GM18498 (cell line): ENCODE data around the gene TCF7L2.
A peak's percentile ranks its signal among the peaks of the same experiment; 100 is the strongest.

ENCODE experiments used
- ATAC-seq: cut with Tn5 transposase; IDR thresholded peaks from one replicate; pipeline ENCODE4 v1.9.1; 2021; ENCODE audit warnings: mild to moderate bottlenecking, moderate library complexity; ENCODE audit not compliant: unreplicated experiment

Gene TCF7L2

DNA sequence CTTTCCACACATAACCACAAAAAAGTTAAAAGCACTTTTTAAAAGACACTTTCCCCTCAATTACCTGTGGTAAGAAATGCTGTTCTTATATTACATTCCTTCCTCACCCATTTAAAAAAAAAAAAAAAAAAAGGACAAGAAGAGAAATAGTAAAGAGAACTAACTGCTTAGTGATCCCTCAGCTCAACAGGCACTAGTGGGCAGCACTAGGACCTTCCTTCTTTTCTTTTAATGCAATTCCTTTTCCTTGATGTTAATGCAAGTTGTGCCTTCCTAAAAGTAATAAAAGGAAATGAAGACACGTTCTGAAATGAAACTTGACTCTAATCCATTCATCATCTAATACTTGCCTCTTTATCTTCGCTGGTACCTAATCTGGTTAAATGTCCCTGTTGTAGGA is 189.7 kb downstream of the TCF7L2 start:
- no peak for ATAC-seq

DNA sequence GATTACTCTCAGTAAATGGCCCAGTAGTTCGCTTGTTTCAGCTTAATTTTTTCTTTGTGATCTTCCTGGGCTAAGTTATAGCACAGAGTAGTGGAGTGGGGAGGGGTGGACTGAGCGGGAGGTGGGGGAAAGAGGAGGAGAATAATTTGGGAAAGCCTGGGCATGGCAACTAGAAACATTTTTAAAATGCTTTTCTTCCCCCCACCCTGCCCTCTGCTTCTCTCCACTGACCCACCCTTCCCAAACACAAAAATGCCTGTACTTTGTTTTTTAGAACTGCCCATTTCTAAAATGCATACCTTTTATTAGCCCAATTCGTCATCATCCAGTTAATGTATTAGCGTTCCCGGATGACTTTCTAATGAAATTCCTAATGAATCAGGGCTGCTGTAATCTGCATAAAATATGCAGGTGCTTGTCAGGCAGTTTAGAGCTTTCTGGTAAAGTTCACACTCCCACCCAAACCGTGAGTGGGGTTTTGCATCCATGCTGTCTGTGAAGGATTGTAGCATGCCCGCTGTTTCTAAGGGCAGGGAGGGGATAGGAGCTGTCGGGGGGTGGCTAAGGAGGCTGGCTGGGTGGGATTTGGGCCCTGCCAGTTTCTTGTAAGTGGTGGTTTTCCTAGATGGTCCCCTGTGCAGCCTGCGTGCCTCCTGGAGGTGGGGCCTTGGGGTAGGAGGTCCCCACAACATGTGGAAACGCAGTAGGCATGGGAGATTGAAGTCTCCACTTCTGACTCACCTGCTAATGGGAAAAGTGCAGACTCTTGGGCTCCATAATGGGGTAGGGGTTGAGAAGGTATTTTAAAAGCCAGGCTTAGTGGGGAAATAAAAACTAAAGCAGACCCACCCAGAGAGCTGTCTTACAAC is 190.3 kb downstream of the TCF7L2 start:
- ATAC-seq = no peak

DNA sequence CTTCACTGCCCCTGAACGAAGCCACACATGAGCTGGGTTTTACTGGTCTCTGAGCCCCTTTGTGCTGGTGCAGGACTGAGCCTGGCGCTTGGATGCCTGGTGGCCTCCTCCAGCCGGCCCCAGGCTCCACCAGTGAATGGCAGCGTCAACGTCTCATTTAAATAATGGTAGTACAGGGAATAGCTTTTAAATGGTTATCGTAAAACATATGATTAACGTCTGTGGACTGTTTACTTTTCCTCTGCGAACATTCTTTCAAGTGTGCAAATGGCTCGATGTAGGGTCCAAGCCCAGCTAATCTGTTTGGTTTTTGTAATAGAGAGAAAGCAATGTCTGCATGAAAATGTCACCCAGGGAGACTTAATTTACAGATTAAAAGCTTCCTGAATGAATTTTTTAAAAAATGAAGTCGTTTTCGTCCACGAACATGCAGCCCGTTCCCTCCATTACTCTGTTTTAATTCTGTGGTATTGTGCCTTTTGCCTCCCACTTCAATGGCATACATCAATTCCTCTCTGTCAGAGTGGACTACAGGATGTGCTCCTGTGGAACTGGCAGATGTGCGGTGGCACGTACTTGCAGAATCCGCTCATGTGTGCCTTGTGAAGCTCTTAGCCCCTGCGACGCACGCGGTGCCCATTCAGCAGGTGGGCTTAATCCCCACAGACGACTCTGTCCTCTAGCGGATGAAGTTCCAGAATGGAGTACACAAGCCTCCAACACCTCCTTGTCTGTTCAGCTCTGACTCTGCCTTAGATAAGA is 192.7 kb downstream of the TCF7L2 start:
- ATAC-seq = no peak

DNA sequence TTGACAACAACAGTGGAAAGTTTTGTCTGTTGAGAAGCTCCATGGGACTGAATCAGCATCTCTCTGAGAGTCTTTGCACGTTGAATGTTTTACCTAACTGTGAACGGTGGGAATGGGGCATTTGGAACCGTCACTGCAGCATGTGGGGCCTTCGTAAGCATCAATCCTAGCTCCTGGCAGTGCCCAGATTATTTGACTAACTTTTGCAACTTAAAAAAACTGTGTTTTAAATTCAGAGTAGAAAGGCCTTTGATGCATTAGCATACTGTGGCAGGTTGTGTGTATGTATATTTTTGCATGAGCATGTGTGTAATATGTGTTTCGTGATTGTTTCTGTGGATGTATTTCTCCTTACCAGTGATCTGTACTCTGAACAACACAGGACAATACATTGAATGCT is 194.5 kb downstream of the TCF7L2 start:
- no peak for ATAC-seq

DNA sequence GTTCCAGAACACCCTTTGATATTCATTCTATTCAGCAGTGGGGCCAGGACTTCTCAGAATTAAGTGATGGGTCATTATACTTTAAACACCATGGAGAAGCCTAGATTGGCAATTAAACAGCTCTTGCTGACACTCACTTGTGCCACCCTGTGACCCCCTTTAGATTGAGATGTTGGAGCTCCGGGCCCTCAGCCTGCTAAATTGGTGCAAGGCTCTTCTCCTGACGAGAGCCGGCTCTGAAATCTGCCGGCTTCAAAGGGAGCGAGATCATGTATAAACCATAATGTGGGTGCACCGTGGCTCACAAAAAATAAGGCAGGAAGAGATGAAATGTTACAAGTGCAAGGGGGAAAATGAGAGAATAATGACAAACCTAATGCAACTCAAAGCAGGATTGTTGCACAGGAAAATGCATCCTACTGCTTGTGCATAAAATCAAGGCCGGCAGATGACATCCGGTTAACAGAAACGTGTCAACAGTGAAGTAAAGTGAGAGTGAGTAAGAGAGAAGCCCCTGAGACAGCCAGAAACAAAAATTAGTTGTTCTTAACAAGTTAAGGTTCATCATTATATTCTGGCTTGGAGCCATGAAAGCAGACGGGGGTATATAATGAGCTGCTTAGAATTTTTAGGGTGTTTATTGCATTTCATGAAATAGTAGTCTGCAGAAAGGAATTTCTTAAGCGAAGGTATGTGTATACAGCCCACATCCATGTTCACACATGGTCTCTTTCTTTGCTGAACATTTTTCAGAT is 198.2 kb downstream of the TCF7L2 start:
- ATAC-seq = no peak

DNA sequence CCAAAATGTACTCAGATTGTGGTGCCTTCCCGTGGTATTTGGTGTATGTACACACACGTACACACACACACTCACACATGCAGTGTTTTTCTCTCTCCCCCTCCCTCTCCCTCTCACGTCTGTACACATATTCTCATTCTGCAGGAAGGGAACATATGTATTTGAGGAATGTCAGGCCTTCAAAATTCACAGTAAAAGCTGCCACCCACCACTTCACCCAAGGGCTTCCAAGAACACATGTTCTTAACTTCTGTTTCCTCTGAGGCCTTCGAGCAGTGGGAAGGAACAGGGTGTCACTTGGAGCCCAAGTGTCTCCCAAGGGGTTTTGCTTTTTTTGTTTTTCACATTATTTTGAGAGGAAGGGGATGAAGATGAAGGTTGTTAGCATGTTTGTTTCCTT is 198.9 kb downstream of the TCF7L2 start:
- no peak for ATAC-seq

DNA sequence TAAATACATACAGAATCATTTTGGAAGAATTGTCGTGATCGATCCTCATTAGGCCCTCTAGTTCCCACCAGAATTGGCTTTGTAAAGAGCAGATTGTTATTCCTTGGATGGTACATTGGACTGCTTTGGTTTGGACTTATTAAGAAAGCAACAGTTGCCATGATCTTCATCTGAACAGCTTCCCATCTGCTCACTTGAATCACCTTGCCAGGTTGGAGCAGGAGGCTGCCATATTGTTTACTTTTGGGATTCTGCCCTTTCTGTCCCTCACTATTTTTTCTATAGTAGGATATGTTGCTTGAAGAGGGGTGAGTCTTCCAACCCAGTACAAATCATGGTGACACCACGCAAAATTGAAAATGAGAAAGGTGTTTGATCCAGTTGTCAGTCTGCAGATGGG is 199.6 kb downstream of the TCF7L2 start:
- ATAC-seq = no peak

DNA sequence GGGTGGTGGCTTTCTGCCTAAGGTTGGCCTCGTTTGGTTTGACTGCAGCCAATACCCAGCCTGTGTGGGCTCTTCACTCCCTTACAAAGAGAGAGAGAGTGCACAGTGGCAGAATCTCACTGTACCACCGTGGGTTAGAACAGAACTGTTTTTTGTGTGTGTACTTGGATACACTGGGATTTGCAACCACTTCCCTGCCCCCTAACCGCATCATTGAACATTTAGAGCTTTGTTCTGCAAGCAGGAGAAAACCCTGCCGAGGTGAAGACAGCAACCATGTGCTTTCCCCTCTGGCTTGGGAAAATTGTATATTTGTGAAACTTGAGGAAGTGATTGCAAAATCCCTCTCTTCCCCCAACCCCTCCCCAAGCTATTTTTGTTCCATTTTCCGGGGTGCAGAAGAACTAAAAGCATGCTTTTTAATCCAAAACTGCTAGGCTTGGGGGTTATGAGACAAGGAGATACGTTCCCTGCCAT is 201.2 kb downstream of the TCF7L2 start:
- no peak for ATAC-seq

DNA sequence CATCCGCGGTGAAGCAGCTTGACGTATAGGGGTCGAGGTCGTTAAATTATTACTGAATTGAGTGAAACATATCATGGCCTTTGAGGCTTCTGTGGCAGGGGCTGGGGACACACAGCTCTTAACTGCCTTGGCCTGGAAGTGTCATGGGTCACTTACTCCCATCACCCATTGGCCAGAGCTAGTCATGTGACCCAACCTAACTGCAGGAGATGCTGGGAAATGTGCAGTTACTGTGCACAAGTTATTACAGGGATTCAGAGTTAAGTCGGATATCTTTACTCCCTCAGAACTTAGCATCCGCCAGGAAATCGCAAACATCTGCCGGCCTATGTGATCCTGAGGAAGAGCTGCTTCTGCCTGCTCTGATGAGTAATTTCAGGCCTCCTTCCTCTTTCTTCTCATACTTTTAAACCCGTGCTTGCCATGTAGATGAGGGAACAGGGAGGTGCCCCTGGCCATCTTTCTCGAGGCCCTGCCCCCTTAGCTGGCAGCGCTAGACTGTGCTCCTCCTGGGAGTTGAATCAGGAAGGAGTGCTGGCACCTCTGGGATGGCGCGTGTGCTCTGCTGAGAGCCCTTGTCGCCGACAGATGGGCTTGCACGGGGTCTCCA is 203.6 kb downstream of the TCF7L2 start:
- ATAC-seq = no peak

DNA sequence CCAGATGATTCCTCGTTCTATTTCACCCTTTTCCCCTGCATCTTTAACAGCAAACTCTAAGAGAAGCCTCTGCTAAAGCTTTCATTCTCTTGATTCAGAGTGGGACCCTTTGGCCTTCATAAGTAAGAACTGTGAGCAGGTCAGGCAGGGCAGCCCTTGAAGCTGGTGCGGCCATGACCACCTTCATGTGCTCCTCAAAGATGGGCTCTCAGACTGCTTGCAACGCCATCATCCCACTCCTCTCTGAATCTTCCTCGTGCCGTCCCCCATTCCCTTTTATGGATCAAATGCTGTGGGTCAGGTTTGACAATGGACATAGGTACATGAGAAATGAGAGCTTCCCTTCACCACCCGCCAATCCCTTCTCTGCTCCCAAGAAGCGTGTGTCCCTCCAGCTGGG is 207.4 kb downstream of the TCF7L2 start:
- ATAC-seq = no peak

DNA sequence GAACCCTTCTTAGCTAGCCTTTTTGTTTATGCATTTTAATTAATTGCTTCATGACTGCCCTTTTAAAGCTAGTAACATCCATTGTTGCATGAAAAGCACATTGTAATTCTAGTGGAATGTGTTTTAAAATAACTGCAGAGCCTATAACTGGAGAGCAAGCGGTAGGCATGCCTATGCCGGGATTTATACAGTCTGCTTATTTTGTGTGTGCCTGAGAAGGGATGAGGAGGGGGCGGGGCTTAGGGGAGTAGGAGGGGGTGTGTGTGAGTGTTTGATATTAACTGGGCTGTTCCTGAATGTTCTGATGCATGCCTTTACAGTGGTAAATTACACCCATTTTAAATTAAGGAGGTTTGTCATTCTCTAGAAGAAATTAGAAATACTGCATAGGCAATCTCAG is 208.1 kb downstream of the TCF7L2 start:
- no peak for ATAC-seq

DNA sequence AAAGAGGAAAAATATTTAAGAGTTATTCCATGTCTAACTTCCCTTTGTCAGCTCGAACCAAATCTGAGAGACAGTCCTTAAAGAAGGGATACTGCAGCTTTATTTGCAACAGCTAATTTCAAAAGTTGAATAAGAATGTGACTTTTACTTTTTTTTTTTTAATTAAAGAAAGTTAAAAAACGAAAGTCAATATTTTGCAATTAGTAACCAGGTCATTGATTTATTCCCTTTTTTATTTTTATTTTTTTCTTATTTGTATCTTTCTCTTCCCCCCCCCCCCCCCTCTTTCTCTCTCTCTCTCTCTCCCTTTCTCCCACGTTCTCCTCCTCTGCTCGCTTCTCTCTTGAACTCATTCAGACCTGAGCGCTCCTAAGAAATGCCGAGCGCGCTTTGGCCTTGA is 209.5 kb downstream of the TCF7L2 start:
- no peak for ATAC-seq

DNA sequence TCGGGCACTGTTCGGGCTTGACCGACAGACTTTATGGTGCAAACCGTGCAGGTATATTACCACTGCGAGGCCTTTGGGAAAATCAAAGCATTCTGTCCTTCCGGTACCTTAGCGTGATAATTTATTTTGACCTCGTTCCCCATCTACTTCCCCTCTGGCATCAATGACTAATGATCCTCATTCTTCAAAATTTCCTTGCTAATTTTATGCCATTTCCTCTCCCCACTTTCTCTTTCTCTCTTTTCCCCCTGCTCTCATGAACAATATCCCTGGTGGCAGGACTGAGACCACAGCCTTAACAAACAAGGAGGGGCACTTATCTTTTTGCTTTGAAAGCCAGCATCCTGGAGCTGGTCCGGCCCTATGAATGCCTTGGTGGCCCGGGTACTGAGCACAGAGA is 210.6 kb downstream of the TCF7L2 start:
- no peak for ATAC-seq

DNA sequence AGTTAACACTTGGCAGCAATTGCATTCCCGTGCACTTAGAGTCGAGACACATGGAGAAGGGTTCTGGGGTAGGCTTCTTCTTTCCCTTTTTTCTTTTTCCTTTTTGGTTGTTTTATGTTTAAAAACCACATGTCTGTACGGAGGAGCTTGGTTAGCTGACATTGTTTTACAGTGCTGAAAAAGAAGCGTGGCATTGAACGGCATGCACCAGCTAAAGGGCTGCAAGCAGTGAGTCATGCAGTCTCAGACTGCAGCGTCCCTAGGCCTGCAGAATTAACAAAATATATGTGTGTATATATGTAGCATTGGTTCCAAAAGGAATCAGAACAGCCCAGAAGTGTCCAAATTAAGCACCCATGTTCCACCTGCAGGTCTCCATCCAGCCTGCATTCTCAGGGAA is 211.0 kb downstream of the TCF7L2 start:
- ATAC-seq = no peak

DNA sequence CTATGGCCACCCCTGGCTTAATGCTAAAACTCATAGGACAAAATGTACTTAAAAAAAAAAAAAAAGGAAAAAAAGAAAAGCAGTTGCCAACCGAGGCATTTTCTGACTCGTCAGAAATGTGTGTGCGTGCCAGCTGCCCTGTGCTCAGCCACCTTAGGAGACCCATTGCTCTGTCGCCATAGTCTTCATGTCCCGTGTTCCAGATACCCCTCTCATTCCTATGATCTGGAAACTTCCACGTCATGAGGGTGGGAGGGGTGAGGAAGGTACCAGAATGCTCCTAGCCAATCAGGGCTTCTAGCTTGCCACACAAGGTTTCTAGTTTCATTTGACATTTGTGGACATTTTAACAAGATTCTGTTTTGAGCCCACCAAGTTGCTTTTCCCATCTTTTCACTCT is 212.9 kb downstream of the TCF7L2 start:
- ATAC-seq = no peak

DNA sequence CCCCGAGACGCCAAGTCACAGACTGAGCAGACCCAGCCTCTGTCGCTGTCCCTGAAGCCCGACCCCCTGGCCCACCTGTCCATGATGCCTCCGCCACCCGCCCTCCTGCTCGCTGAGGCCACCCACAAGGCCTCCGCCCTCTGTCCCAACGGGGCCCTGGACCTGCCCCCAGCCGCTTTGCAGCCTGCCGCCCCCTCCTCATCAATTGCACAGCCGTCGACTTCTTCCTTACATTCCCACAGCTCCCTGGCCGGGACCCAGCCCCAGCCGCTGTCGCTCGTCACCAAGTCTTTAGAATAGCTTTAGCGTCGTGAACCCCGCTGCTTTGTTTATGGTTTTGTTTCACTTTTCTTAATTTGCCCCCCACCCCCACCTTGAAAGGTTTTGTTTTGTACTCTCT is 215.6 kb downstream of the TCF7L2 start:
- ATAC-seq = no peak

DNA sequence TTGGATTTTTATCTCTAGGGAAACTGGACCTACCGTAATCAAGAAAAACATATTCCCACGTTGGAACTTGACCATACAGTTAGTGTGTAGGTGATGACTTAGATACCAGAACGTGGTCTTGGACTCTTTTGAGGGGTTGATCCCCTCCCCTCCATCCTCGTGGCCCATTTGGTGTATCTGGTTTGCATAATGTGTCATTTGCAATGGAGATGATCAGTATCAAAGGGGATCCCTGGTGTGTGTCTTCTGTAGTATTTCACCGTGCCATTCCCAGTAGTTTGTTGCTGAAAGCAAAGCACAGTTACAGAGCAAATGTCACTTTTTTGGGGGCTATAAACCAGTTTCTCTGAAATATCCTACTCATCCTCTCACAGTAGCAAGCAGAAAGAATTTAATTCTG is 217.7 kb downstream of the TCF7L2 start:
- no peak for ATAC-seq

DNA sequence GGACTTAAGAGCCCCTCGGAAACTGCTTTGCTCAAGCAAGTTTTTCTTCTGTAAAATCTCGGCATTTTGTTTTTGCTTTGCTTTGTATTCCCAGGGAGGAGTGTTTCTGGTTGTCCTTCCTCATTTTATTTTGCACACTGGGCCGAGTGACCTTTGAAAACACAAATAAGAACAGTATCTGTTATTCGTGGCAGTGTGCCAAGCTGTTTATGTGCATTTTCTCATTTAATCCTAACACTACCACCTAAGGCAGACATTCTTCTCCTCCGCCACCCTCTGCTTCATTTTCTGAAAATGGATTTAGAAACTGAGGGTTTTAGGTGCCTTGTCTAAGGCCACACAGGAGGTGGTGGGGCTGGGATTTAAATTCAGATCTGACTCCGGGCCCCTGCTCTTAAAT is 218.5 kb downstream of the TCF7L2 start:
- no peak for ATAC-seq

DNA sequence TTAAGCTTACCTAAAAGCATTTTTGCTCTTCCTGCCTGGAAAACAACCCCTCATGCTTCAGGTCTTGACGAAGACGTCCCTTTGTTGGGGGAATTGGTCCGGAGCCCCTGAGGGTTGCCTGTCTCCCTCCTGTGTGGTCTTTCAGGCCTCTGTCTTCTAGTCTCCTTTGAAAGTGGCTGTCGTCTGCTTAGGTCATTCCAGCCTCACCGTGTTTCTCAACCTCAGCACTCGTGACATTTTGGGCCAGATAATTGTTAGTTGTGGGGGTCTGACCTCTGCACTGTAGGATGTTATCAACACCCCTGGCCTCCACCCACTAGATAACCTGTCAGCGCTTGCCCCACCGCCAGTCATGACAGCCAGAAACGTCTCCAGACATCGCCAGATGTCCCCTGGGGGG is 219.1 kb downstream of the TCF7L2 start:
- ATAC-seq = no peak

DNA sequence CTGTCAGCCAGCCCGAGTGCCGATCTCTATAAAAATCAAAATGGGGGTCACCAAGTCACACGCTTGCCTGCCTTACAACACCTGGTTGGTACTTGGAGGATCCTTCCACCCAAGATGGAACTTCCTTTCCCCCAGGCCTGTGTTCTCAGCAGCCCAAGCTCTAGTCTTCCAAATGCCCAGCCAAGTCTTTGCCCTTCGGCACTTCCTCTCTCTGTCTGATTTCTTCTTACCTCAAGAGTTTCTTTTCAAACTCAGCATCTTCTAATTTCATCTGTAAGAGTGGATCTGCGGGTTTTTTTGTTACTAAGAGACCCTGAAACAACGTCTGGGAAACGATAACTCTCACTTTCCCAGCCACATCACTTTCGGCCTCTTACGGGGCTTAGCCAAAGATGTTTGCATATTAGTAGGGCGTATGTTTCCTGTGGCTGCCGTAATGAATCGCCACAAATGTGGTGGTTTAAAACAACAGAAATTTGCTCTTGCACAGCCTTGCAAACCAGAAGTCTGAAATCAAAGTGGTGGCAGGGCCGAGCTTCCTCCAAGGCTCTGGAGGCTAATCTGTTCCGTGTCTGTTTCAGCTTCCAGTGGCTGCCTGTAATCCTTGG is 219.9 kb downstream of the TCF7L2 start:
- peak; percentile 96 for ATAC-seq

DNA sequence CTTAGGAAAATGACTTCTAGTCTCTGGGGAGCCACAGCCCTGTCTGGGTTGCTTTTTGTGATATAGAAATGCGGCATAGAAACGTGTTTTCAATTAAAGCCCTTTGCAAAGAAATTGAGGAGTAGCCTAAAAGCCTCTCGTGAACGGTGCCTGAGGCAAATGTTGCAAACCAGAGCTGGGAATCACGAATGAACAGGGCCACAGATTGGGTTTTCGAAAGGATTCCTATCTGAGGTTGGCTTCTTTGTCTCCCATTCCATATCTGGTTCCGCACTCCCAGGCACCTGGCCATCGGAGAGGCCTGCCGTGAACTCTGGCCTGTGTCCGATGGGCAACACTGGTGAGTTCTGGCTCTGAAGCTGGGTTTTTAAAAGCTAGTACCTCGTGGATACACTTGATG is 221.6 kb downstream of the TCF7L2 start:
- no peak for ATAC-seq
